GM23338 (cell line): ENCODE results near the gene CEACAM21. TPM values are rescaled to one million over a fixed set of nuclear protein-coding genes. Genes with fewer than 3 reads are reported as not detected.

Source experiments
- ATAC-seq: fragments of 200-7000 bp; cut with Tn5 transposase; 3 replicates; pipeline ENCODE4 v1.9.1; 2020
- DNase-seq: peaks from one replicate; pipeline ENCODE4 v3.0.0-alpha.2; 2015; ENCODE audit warnings: low spot score
- H2AFZ ChIP-seq: fragments of 200-600 bp; sonication (generic); 2 replicates; pipeline ENCODE4 v1.8.0; 2016; ENCODE audit warnings: antibody characterized with exemption, mild to moderate bottlenecking, moderate library complexity
- H3F3A ChIP-seq: fragments of 200-600 bp; sonication (generic); replicated peaks from 2 replicates; pipeline ENCODE4 v1.8.0; 2017; ENCODE audit warnings: antibody characterized with exemption, mixed run types, low read depth
- H3K27ac ChIP-seq: fragments of 200-600 bp; sonication (generic); 2 replicates; pipeline ENCODE4 v1.6.1; 2016; ENCODE audit warnings: low read depth
- H3K27me3 ChIP-seq: fragments of 200-600 bp; sonication (generic); 2 replicates; pipeline ENCODE4 v1.8.0; 2016; ENCODE audit warnings: mild to moderate bottlenecking, mixed run types, moderate library complexity; ENCODE audit not compliant: insufficient read depth
- H3K36me3 ChIP-seq: fragments of 200-600 bp; sonication (generic); 2 replicates; pipeline ENCODE4 v1.8.0; 2016; ENCODE audit warnings: mild to moderate bottlenecking; ENCODE audit not compliant: insufficient read depth
- H3K4me1 ChIP-seq: fragments of 200-600 bp; sonication (generic); 2 replicates; pipeline ENCODE4 v1.8.0; 2016; ENCODE audit warnings: mild to moderate bottlenecking, moderate library complexity; ENCODE audit not compliant: insufficient read depth
- H3K4me2 ChIP-seq: fragments of 200-600 bp; sonication (generic); 2 replicates; pipeline ENCODE4 v1.7.1; 2017; ENCODE audit warnings: mixed run types
- H3K4me3 ChIP-seq: fragments of 200-600 bp; sonication (generic); 2 replicates; pipeline ENCODE4 v1.6.1; 2016; ENCODE audit warnings: mixed run types
- H3K79me2 ChIP-seq: fragments of 200-600 bp; sonication (generic); replicated peaks from 2 replicates; pipeline ENCODE4 v1.8.0; 2017; ENCODE audit warnings: mild to moderate bottlenecking; ENCODE audit not compliant: insufficient read depth
- H3K9me2 ChIP-seq: fragments of 200-600 bp; sonication (generic); 2 replicates; pipeline ENCODE4 v1.8.0; 2017; ENCODE audit not compliant: insufficient read depth
- H4K20me1 ChIP-seq: fragments of 200-600 bp; sonication (generic); replicated peaks from 2 replicates; pipeline ENCODE4 v1.8.0; 2017; ENCODE audit warnings: mild to moderate bottlenecking; ENCODE audit not compliant: insufficient read depth
- H3K27ac Mint-ChIP-seq: 2 replicates; pipeline ENCODE4 v1.8.0; 2020; ENCODE audit warnings: inconsistent platforms, mild to moderate bottlenecking, moderate library complexity, mixed read lengths
- H3K27me3 Mint-ChIP-seq: 3 replicates; pipeline ENCODE4 v1.8.0; 2022; ENCODE audit warnings: low read depth, mild to moderate bottlenecking, moderate library complexity, mixed read lengths, inconsistent platforms; ENCODE audit not compliant: insufficient read depth, poor library complexity
- H3K36me3 Mint-ChIP-seq: 3 replicates; pipeline ENCODE4 v1.8.0; 2021; ENCODE audit warnings: low read depth, mild to moderate bottlenecking, inconsistent platforms, moderate library complexity, mixed read lengths
- H3K4me1 Mint-ChIP-seq: 3 replicates; pipeline ENCODE4 v1.8.0; 2020; ENCODE audit warnings: mild to moderate bottlenecking, inconsistent platforms, mixed read lengths
- H3K4me3 Mint-ChIP-seq: 3 replicates; pipeline ENCODE4 v1.8.0; 2021; ENCODE audit warnings: moderate library complexity, mild to moderate bottlenecking, inconsistent platforms, mixed read lengths
- H3K9me3 Mint-ChIP-seq: 3 replicates; pipeline ENCODE4 v1.8.0; 2020; ENCODE audit warnings: moderate library complexity, mild to moderate bottlenecking, inconsistent platforms, mixed read lengths
- CREB1 ChIP-seq: fragments of 250-450 bp; sonication (Bioruptor Pico); IDR thresholded peaks from 2 replicates; pipeline ENCODE4 v1.5.0; 2020; ENCODE audit warnings: low read depth, mild to moderate bottlenecking, moderate library complexity
- EZH2 ChIP-seq: fragments of 200-600 bp; sonication (generic); IDR thresholded peaks from one replicate; pipeline ENCODE4 v1.8.0; 2017; ENCODE audit warnings: antibody characterized with exemption, mild to moderate bottlenecking, low read depth; ENCODE audit not compliant: unreplicated experiment
- JUNB ChIP-seq: IDR thresholded peaks from one replicate; pipeline ENCODE4 v1.6.1; 2016; ENCODE audit warnings: antibody characterized with exemption; ENCODE audit not compliant: unreplicated experiment
- POLR2AphosphoS5 ChIP-seq: IDR thresholded peaks from 2 replicates; pipeline ENCODE4 v1.6.1; 2016; ENCODE audit warnings: antibody characterized with exemption, low read depth
- ZNF114 ChIP-seq: fragments of 250-450 bp; sonication (Bioruptor Pico); IDR thresholded peaks from 2 replicates; pipeline ENCODE4 v1.5.0; 2020; ENCODE audit warnings: mild to moderate bottlenecking, moderate library complexity
- ZNF331 ChIP-seq: fragments of 250-450 bp; sonication (Bioruptor Pico); IDR thresholded peaks from 2 replicates; pipeline ENCODE4 v1.5.0; 2020; ENCODE audit warnings: low read depth, mild to moderate bottlenecking, moderate library complexity
- polyA plus RNA-seq: library from polyadenylated mRNA; unstranded; fragments of >200 nt; fragmentation: Nextera tagmentation; extraction: Ambion mirVana; gene quantifications from 2 replicates; pipeline ENCODE4 v1.2.1, GENCODE V29; 2016
- total RNA-seq: library from RNA; depleted of rRNA; stranded (reverse); fragments of >200 nt; shearing (Covaris generic); gene quantifications from 2 replicates; pipeline ENCODE4 v1.2.3, GENCODE V29; 2014
- TF ChIP-seq, protein P1 (sequence below): IDR thresholded peaks from one replicate; pipeline ENCODE4 v1.6.1; 2018; ENCODE audit warnings: antibody characterized with exemption; ENCODE audit not compliant: unreplicated experiment
- TF ChIP-seq, protein P2 (sequence below): fragments of 250-450 bp; sonication (Bioruptor Pico); IDR thresholded peaks from 2 replicates; pipeline ENCODE4 v1.5.0; 2020; ENCODE audit warnings: mild to moderate bottlenecking, moderate library complexity
- TF ChIP-seq, protein P3 (sequence below), 2 experiments: fragments of 200-600 bp in 1 of 2; sonication (generic) in 1 of 2; conservative IDR thresholded peaks; 2 replicates each; pipeline versions ENCODE4 v1.5.1 to v1.6.1; 2016 to 2017; ENCODE audit warnings: antibody characterized with exemption in 2 of 2, low read depth in 2 of 2, mild to moderate bottlenecking in 2 of 2, moderate library complexity in 1 of 2
- TF ChIP-seq, protein P4 (sequence below): IDR thresholded peaks from 2 replicates; pipeline ENCODE4 v1.6.1; 2016; ENCODE audit warnings: antibody characterized with exemption

Gene CEACAM21
- total and polyA plus RNA-seq, 2 experiments from 2014 or later, result not detected

DNA sequence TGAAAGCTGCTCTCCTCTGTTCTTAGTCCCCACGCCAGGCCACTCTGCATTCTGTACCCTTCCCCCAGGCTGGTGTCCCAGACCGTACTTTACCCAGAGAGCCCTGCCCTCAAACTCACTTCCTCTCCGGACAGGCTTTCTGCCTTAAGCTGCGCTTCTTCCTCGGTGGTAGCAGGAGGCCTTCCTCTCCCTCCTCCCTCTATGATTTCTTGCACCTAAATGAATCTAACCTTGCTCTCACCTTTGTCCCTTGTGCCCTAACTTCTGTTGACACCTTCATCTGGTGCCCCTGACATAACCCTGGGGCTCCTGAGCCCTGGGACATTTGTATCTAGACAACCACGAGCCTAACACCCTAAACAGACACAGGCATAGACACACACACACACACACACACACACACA, 29.6 kb upstream of the CEACAM21 start:
- Histone ChIP-seq H4K20me1 (no peaks in the 10 kb centered on the region), H3K4me1 (peaks cover 28% of the 10 kb centered on the region), H3F3A (no peaks in the 10 kb centered on the region), H3K9me2 (no peaks in the 10 kb centered on the region), H3K27me3 (no peaks in the 10 kb centered on the region), H3K36me3 (no peaks in the 10 kb centered on the region), H3K4me3 (no peak overlapping the region), H3K4me2 (no peak overlapping the region), H3K79me2 (no peaks in the 10 kb centered on the region), H2AFZ (peak overlapping the region; percentile 25; the same call in 1 of the 2 replicates), H3K27ac (no peak overlapping the region)
- peaks cover 3% of the 10 kb centered on the region; the same call in 1 of the 3 replicates for H3K9me3 Mint-ChIP-seq
- TF ChIP-seq, protein P1, sequence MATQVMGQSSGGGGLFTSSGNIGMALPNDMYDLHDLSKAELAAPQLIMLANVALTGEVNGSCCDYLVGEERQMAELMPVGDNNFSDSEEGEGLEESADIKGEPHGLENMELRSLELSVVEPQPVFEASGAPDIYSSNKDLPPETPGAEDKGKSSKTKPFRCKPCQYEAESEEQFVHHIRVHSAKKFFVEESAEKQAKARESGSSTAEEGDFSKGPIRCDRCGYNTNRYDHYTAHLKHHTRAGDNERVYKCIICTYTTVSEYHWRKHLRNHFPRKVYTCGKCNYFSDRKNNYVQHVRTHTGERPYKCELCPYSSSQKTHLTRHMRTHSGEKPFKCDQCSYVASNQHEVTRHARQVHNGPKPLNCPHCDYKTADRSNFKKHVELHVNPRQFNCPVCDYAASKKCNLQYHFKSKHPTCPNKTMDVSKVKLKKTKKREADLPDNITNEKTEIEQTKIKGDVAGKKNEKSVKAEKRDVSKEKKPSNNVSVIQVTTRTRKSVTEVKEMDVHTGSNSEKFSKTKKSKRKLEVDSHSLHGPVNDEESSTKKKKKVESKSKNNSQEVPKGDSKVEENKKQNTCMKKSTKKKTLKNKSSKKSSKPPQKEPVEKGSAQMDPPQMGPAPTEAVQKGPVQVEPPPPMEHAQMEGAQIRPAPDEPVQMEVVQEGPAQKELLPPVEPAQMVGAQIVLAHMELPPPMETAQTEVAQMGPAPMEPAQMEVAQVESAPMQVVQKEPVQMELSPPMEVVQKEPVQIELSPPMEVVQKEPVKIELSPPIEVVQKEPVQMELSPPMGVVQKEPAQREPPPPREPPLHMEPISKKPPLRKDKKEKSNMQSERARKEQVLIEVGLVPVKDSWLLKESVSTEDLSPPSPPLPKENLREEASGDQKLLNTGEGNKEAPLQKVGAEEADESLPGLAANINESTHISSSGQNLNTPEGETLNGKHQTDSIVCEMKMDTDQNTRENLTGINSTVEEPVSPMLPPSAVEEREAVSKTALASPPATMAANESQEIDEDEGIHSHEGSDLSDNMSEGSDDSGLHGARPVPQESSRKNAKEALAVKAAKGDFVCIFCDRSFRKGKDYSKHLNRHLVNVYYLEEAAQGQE, result no peak
- H3K36me3 Mint-ChIP-seq, result no peaks in the 10 kb centered on the region; the same call in 2 of the 3 replicates
- no peak overlapping the region for H3K4me3 Mint-ChIP-seq
- ATAC-seq (no peak), DNase-seq (no peak)
- no peak overlapping the region for H3K27ac Mint-ChIP-seq
- peaks cover 11% of the 10 kb centered on the region for H3K27me3 Mint-ChIP-seq
- peaks cover 38% of the 10 kb centered on the region for H3K4me1 Mint-ChIP-seq

DNA sequence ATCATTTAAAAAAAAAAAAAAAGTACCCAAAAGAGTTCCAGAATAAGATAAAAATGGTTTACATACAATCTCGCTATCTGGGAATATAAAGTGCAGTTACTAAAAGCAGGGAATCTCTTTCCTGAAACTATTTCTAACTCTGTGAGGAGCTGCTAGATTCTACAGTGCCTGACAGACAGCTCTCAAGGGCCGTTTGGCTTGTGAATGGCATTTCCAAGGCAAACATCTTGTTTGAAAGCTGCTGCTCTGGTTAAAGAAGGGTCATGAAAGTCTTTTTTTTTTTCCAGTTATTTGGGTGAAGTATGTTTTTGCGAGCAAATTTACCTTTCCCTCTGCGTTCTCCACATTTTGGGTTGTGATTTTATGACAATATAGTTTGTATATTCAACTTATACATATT, 29.0 kb upstream of the CEACAM21 start:
- Histone ChIP-seq H3K4me2 (no peak overlapping the region), H4K20me1 (no peaks in the 10 kb centered on the region), H3K27me3 (no peaks in the 10 kb centered on the region), H3K79me2 (no peaks in the 10 kb centered on the region), H2AFZ (no peak overlapping the region), H3K4me1 (peaks cover 28% of the 10 kb centered on the region), H3K27ac (no peak overlapping the region), H3K9me2 (no peaks in the 10 kb centered on the region), H3F3A (no peaks in the 10 kb centered on the region), H3K4me3 (no peak overlapping the region), H3K36me3 (no peaks in the 10 kb centered on the region)
- Mint-ChIP-seq H3K27ac (no peak overlapping the region), H3K27me3 (peaks cover 11% of the 10 kb centered on the region), H3K4me3 (no peak overlapping the region), H3K9me3 (peaks cover 3% of the 10 kb centered on the region; the same call in 1 of the 3 replicates), H3K36me3 (no peaks in the 10 kb centered on the region; the same call in 2 of the 3 replicates), H3K4me1 (peaks cover 41% of the 10 kb centered on the region)
- no peak for ATAC-seq
- DNase-seq, result no peak
- TF ChIP-seq JUNB (no peak), ZNF114 (CRISPR knock-in tag) (no peak), POLR2AphosphoS5 (no peak), ZNF331 (CRISPR knock-in tag) (no peak), EZH2 (no peak), CREB1 (CRISPR knock-in tag) (no peak)
- TF ChIP-seq, protein P2, sequence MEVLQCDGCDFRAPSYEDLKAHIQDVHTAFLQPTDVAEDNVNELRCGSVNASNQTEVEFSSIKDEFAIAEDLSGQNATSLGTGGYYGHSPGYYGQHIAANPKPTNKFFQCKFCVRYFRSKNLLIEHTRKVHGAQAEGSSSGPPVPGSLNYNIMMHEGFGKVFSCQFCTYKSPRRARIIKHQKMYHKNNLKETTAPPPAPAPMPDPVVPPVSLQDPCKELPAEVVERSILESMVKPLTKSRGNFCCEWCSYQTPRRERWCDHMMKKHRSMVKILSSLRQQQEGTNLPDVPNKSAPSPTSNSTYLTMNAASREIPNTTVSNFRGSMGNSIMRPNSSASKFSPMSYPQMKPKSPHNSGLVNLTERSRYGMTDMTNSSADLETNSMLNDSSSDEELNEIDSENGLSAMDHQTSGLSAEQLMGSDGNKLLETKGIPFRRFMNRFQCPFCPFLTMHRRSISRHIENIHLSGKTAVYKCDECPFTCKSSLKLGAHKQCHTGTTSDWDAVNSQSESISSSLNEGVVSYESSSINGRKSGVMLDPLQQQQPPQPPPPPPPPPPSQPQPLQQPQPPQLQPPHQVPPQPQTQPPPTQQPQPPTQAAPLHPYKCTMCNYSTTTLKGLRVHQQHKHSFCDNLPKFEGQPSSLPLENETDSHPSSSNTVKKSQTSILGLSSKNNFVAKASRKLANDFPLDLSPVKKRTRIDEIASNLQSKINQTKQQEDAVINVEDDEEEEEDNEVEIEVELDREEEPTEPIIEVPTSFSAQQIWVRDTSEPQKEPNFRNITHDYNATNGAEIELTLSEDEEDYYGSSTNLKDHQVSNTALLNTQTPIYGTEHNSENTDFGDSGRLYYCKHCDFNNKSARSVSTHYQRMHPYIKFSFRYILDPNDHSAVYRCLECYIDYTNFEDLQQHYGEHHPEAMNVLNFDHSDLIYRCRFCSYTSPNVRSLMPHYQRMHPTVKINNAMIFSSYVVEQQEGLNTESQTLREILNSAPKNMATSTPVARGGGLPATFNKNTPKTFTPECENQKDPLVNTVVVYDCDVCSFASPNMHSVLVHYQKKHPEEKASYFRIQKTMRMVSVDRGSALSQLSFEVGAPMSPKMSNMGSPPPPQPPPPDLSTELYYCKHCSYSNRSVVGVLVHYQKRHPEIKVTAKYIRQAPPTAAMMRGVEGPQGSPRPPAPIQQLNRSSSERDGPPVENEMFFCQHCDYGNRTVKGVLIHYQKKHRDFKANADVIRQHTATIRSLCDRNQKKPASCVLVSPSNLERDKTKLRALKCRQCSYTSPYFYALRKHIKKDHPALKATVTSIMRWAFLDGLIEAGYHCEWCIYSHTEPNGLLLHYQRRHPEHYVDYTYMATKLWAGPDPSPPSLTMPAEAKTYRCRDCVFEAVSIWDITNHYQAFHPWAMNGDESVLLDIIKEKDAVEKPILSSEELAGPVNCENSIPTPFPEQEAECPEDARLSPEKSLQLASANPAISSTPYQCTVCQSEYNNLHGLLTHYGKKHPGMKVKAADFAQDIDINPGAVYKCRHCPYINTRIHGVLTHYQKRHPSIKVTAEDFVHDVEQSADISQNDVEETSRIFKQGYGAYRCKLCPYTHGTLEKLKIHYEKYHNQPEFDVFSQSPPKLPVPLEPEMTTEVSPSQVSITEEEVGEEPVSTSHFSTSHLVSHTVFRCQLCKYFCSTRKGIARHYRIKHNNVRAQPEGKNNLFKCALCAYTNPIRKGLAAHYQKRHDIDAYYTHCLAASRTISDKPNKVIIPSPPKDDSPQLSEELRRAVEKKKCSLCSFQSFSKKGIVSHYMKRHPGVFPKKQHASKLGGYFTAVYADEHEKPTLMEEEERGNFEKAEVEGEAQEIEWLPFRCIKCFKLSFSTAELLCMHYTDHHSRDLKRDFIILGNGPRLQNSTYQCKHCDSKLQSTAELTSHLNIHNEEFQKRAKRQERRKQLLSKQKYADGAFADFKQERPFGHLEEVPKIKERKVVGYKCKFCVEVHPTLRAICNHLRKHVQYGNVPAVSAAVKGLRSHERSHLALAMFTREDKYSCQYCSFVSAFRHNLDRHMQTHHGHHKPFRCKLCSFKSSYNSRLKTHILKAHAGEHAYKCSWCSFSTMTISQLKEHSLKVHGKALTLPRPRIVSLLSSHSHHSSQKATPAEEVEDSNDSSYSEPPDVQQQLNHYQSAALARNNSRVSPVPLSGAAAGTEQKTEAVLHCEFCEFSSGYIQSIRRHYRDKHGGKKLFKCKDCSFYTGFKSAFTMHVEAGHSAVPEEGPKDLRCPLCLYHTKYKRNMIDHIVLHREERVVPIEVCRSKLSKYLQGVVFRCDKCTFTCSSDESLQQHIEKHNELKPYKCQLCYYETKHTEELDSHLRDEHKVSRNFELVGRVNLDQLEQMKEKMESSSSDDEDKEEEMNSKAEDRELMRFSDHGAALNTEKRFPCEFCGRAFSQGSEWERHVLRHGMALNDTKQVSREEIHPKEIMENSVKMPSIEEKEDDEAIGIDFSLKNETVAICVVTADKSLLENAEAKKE, result no peak
- TF ChIP-seq, protein P3, sequence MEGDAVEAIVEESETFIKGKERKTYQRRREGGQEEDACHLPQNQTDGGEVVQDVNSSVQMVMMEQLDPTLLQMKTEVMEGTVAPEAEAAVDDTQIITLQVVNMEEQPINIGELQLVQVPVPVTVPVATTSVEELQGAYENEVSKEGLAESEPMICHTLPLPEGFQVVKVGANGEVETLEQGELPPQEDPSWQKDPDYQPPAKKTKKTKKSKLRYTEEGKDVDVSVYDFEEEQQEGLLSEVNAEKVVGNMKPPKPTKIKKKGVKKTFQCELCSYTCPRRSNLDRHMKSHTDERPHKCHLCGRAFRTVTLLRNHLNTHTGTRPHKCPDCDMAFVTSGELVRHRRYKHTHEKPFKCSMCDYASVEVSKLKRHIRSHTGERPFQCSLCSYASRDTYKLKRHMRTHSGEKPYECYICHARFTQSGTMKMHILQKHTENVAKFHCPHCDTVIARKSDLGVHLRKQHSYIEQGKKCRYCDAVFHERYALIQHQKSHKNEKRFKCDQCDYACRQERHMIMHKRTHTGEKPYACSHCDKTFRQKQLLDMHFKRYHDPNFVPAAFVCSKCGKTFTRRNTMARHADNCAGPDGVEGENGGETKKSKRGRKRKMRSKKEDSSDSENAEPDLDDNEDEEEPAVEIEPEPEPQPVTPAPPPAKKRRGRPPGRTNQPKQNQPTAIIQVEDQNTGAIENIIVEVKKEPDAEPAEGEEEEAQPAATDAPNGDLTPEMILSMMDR (conservative IDR thresholded peaks at IDR 0.05; ENCODE audit: low read depth in 2 of 2), result no peak
- TF ChIP-seq, protein P4, sequence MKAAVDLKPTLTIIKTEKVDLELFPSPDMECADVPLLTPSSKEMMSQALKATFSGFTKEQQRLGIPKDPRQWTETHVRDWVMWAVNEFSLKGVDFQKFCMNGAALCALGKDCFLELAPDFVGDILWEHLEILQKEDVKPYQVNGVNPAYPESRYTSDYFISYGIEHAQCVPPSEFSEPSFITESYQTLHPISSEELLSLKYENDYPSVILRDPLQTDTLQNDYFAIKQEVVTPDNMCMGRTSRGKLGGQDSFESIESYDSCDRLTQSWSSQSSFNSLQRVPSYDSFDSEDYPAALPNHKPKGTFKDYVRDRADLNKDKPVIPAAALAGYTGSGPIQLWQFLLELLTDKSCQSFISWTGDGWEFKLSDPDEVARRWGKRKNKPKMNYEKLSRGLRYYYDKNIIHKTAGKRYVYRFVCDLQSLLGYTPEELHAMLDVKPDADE, result no peak
